ENCODE results near the gene ISG20. TPM values are rescaled to one million over a fixed set of nuclear protein-coding genes. Genes with fewer than 3 reads are reported as not detected.

Gene ISG20
- total and polyA plus RNA-seq, 2 of the 8 experiments (the other 6 are each of a cell fraction or from before 2014, with no cell fraction given): 2.9 to 5.2 TPM

- TF ChIP-seq, protein P1, sequence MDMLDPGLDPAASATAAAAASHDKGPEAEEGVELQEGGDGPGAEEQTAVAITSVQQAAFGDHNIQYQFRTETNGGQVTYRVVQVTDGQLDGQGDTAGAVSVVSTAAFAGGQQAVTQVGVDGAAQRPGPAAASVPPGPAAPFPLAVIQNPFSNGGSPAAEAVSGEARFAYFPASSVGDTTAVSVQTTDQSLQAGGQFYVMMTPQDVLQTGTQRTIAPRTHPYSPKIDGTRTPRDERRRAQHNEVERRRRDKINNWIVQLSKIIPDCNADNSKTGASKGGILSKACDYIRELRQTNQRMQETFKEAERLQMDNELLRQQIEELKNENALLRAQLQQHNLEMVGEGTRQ (IDR thresholded peaks at IDR 0.05; ENCODE audit: low read length): no peak
- no peak for TF ChIP-seq BCL11A (IDR thresholded peaks at IDR 0.05; ENCODE audit: low read depth in 2 of 2, low read length in 2 of 2)
- TF ChIP-seq TAF7 (optimal IDR thresholded peaks at IDR 0.05; ENCODE audit: borderline replicate concordance, low read depth, low read length): peak; percentile 25
- peak; percentile 61 for TF ChIP-seq TBP (IDR thresholded peaks at IDR 0.05; ENCODE audit: low read depth, low read length)
- no peak for TF ChIP-seq SIX5 (IDR thresholded peaks at IDR 0.05; ENCODE audit: low read depth, low read length)
- TF ChIP-seq SIRT6 (IDR thresholded peaks at IDR 0.05; ENCODE audit: low read length): no peak
- no peak for TF ChIP-seq HDAC6 (IDR thresholded peaks at IDR 0.05; ENCODE audit: low read depth, low read length)
- TF ChIP-seq, protein P2, sequence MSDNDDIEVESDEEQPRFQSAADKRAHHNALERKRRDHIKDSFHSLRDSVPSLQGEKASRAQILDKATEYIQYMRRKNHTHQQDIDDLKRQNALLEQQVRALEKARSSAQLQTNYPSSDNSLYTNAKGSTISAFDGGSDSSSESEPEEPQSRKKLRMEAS (IDR thresholded peaks at IDR 0.05): peak; percentile 47; the same call in 1 of the 2 replicates
- TF ChIP-seq CTBP2 (IDR thresholded peaks at IDR 0.05; ENCODE audit: borderline replicate concordance, insufficient read depth, insufficient read length, low read length): peak; percentile 94
- 0 out of 2 replicates have a peak, but pooled peaks have one; percentile 20 for TF ChIP-seq TCF12 (IDR thresholded peaks at IDR 0.05; ENCODE audit: low read depth, low read length)
- peak; percentile 84 for TF ChIP-seq EZH2 (IDR thresholded peaks at IDR 0.05; ENCODE audit: low read depth, low read length, severe bottlenecking)
- TF ChIP-seq CHD2 (IDR thresholded peaks at IDR 0.05; ENCODE audit: low read length): peak; percentile 62; the same call in 1 of the 2 replicates
- TF ChIP-seq MAFK (IDR thresholded peaks at IDR 0.05; ENCODE audit: low read depth, low read length): no peak
- peak; percentile 99 for TF ChIP-seq HDAC2 (IDR thresholded peaks at IDR 0.05; ENCODE audit: borderline replicate concordance in 1 of 2, low read depth in 2 of 2, low read length in 2 of 2)
- TF ChIP-seq ASH2L (IDR thresholded peaks at IDR 0.05; ENCODE audit: low read length): peak; percentile 48
- TF ChIP-seq EP300 (IDR thresholded peaks at IDR 0.05; ENCODE audit: borderline replicate concordance in 1 of 2, low read depth in 2 of 2, low read length in 2 of 2): no peak
- peak; percentile 95 to 97 for TF ChIP-seq SIN3A (conservative IDR thresholded peaks at IDR 0.05 in 1 of 2, IDR thresholded peaks at IDR 0.05 in 1 of 2; ENCODE audit: low read depth in 1 of 2, low read length in 2 of 2)
- TF ChIP-seq PHF8 (conservative IDR thresholded peaks at IDR 0.05; ENCODE audit: low read depth, low read length): no peak
- TF ChIP-seq TAF1 (IDR thresholded peaks at IDR 0.05; ENCODE audit: low read depth, low read length): no peak
Measured at GRCh38 chr15:88605189-88606069, 33.4 kb upstream of the ISG20 start (continued).
